ENCODE data around the gene PRR15L.

PRR15L gene

GRCh38 chr17:47913050-47913449 lies 44.6 kb downstream of the PRR15L start:
- H3K4me3 Mint-ChIP-seq: no peak overlapping the region
- DNase-seq (no peak), ATAC-seq (replicated peaks) (no peak)
- no peaks in the 10 kb centered on the region for H3K9me3 Mint-ChIP-seq
- H3K36me3 Mint-ChIP-seq (ENCODE audit: insufficient read depth): peaks cover 18% of the 10 kb centered on the region
- peak overlapping the region; percentile 46 to 86 for H3K27ac Mint-ChIP-seq
- H3K27me3 Mint-ChIP-seq: no peaks in the 10 kb centered on the region
- H3K4me1 Mint-ChIP-seq (ENCODE audit: low read depth in 2 of 2): peaks cover 5 to 15% of the 10 kb centered on the region in 2 donors

GRCh38 chr17:47907932-47908562 lies 49.6 kb downstream of the PRR15L start:
- H3K27me3 Mint-ChIP-seq: no peaks in the 10 kb centered on the region
- no peak for DNase-seq
- H3K36me3 Mint-ChIP-seq (ENCODE audit: insufficient read depth): peaks cover 17% of the 10 kb centered on the region
- ATAC-seq (replicated peaks): no peak
- H3K4me3 Mint-ChIP-seq: no peak overlapping the region
- peak overlapping the region in 1 of 2 donors; percentile 72 for H3K27ac Mint-ChIP-seq
- no peaks in the 10 kb centered on the region for H3K9me3 Mint-ChIP-seq
- H3K4me1 Mint-ChIP-seq (ENCODE audit: low read depth in 2 of 2): peaks cover 22 to 31% of the 10 kb centered on the region in 2 donors

- H3K36me3 Mint-ChIP-seq (ENCODE audit: insufficient read depth): peaks cover 18% of the 10 kb centered on the region
- H3K4me1 Mint-ChIP-seq (ENCODE audit: low read depth in 2 of 2): peaks cover 29 to 42% of the 10 kb centered on the region in 2 donors
- no peak for ATAC-seq (replicated peaks)
- H3K9me3 Mint-ChIP-seq: no peaks in the 10 kb centered on the region
- H3K27me3 Mint-ChIP-seq: no peaks in the 10 kb centered on the region
- DNase-seq: no peak
- H3K4me3 Mint-ChIP-seq: no peak overlapping the region
- peak overlapping the region in 1 of 2 donors; percentile 33 for H3K27ac Mint-ChIP-seq
Observed at GRCh38 chr17:47906443-47906842, 51.2 kb downstream of the PRR15L start.

GRCh38 chr17:47905221-47905733 lies 52.4 kb downstream of the PRR15L start:
- H3K4me1 Mint-ChIP-seq (ENCODE audit: low read depth in 2 of 2): peaks cover 29 to 44% of the 10 kb centered on the region in 2 donors
- DNase-seq (no peak), ATAC-seq (replicated peaks) (no peak)
- no peaks in the 10 kb centered on the region for H3K27me3 Mint-ChIP-seq
- H3K9me3 Mint-ChIP-seq: no peaks in the 10 kb centered on the region
- peaks cover 25% of the 10 kb centered on the region for H3K36me3 Mint-ChIP-seq (ENCODE audit: insufficient read depth)
- peak overlapping the region; percentile 33 to 42 for H3K27ac Mint-ChIP-seq
- H3K4me3 Mint-ChIP-seq: no peak overlapping the region

- no peak for ATAC-seq (replicated peaks)
- Mint-ChIP-seq H3K4me3 (no peak overlapping the region), H3K9me3 (no peaks in the 10 kb centered on the region), H3K27me3 (no peaks in the 10 kb centered on the region), H3K36me3 (ENCODE audit: insufficient read depth) (peaks cover 47% of the 10 kb centered on the region), H3K4me1 (ENCODE audit: low read depth in 2 of 2) (peaks cover 31 to 41% of the 10 kb centered on the region in 2 donors), H3K27ac (peak overlapping the region in 1 of 2 donors; percentile 78)
- DNase-seq: no peak
Observed at GRCh38 chr17:47902039-47902744, 55.5 kb downstream of the PRR15L start.
